ENCODE data around the gene CACNA1G. TPM values are rescaled to one million over a fixed set of nuclear protein-coding genes. Genes with fewer than 3 reads are reported as not detected.

Gene CACNA1G
- total RNA-seq, 1 donor from 2014 or later, result not detected

DNA sequence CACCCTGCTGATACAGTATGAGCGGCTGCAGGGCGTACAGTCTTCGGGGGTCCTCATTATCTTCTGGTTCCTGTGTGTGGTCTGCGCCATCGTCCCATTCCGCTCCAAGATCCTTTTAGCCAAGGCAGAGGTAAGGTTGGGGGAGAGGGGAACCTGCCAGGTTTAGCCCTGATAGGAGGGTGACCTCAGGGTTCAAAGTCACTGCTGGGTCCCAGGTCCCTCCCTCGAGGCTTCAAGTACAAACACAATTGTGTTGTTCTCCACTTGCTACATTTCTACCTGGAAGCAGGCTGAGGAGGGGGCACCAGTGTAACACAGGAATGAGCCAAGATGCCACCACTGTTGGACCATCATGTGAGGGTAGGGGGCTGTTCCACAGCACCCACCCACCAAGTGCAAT is 96.5 kb downstream of the CACNA1G start:
- DNase-seq (ENCODE audit: low read depth), result no peak
- no peak for TF ChIP-seq CTCF (conservative IDR thresholded peaks at IDR 0.05; ENCODE audit: low read depth, low read length)
- H3K4me3 ChIP-seq (ENCODE audit: low read depth, low read length), result no peak overlapping the region

DNA sequence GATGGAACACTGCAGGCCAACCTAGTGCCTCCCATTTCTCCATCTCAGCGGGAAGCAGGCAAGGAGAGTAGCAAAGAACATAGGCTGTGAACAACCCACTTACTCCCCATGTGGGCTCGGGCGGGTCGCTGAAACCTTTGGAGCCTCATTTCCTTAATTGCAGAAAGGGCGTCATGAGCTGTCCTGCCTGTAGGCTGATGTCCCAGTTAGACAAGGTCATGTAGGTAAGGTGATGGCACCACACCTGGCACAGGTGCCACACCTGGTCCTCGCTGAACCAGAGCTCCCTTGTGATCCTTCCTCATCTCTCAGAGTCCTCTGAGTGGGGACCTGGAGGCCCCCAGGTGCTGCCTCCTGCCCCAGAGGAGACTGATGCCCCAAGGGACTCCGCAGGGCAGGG is 97.1 kb downstream of the CACNA1G start:
- no peak overlapping the region for H3K4me3 ChIP-seq (ENCODE audit: low read depth, low read length)
- no peak for TF ChIP-seq CTCF (conservative IDR thresholded peaks at IDR 0.05; ENCODE audit: low read depth, low read length)

DNA sequence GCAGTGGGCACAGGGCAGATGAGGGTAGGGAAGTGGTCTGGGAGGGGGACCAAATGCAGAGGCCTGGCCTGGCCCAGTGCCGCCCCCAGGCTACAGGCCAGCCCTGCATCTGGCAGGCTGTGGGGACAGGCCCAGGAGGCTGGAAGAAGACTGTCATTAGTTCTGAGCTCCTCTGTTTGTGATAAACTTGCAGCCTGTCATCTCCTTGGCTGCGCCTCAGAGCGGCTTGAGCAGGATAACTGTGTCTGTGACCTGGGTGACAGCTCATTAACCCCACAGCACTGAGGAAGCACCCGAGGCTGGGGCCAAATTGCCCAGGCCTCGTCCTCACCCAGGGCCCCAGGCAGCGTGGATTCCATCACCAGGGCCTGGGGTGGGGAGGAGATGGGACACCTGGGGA is 98.1 kb downstream of the CACNA1G start:
- no peak for DNase-seq (ENCODE audit: low read depth)
- TF ChIP-seq CTCF (conservative IDR thresholded peaks at IDR 0.05; ENCODE audit: low read depth, low read length), result no peak
- H3K4me3 ChIP-seq (ENCODE audit: low read depth, low read length), result no peak overlapping the region

More for the DNA sequence above, 97.1 kb downstream of the CACNA1G start:
- DNase-seq (ENCODE audit: low read depth), result no peak

DNA sequence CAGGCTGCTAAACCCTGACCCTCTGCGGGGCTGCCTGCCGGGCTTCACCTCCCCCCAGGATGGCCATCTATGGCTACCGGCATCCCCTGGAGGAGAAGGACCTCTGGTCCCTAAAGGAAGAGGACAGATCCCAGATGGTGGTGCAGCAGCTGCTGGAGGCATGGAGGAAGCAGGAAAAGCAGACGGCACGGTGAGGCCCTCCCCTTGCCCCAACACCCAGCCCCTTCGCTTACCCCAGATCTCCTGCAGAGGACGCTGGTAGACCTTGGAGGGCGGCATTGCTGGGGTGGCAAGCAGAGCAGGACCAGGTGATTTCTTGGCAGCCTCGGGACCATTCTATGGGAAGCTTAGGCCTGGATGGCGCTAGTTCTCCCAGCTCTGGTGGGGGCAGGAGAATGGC is 98.7 kb downstream of the CACNA1G start:
- H3K4me3 ChIP-seq (ENCODE audit: low read depth, low read length), result no peak overlapping the region
- no peak for TF ChIP-seq CTCF (conservative IDR thresholded peaks at IDR 0.05; ENCODE audit: low read depth, low read length)
- DNase-seq (ENCODE audit: low read depth), result no peak

DNA sequence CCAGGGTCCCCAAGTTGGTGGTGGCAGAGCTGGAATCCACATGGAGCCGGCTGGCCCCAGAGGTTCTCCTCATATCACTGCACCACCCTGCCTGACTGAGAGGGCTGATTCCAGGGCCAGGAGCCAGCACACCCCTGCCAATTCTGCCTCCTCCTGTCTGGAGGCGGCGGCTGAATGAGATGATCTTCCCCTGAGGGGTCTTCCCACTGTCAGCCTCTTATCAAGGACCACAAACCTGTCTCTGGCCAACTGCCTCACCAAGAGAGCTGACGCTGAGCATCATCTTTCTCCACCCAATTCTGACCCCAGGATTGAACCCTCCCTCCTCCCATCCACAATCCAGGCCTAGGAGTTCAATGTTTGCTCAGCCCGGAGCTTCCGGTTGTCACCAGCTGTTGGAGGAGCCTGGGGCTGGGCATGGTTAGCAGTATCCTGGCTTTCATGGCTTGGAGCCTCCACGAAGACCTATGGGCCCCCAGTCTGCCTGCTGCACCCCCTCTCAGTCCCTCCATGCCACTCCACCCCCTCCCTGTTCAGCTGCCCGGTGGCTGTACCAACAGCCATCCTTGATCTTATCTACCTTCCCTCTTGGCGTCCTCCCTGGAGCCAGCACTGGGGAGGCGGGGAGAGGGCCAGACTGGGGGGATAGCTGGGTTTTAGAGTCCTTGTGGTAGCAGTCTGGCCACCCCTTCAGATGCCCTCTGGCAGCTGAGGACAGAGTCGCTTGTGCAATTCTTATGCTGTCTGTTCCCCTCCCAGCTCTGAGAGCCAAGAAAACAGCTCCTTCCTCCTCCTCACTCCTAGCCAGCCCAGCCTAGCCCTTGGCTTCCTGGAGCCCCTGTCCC is 99.7 kb downstream of the CACNA1G start:
- H3K4me3 ChIP-seq (ENCODE audit: low read depth, low read length), result no peak overlapping the region
- DNase-seq (ENCODE audit: low read depth), result no peak
- no peak for TF ChIP-seq CTCF (conservative IDR thresholded peaks at IDR 0.05; ENCODE audit: low read depth, low read length)

- no peak for TF ChIP-seq CTCF (conservative IDR thresholded peaks at IDR 0.05; ENCODE audit: low read depth, low read length)
- H3K4me3 ChIP-seq (ENCODE audit: low read depth, low read length), result no peak overlapping the region
- DNase-seq (ENCODE audit: low read depth), result no peak
Measured at GRCh38 chr17:50660887-50661345, 100.4 kb downstream of the CACNA1G start.

GRCh38 chr17:50661348-50661747 is 100.8 kb downstream of the CACNA1G start:
- no peak overlapping the region for H3K4me3 ChIP-seq (ENCODE audit: low read depth, low read length)
- TF ChIP-seq CTCF (conservative IDR thresholded peaks at IDR 0.05; ENCODE audit: low read depth, low read length), result no peak
- no peak for DNase-seq (ENCODE audit: low read depth)

Data from epithelial cell of proximal tubule (primary cell).